BE2C (cell line): ENCODE measurements around the gene PCDH12.
"Not testable (repeated sequence)": the region's sequence is repeated elsewhere in the genome, so short reads cannot be mapped to it uniquely, and the experiment has no call there.

Experiments
- DNase-seq: peaks from one replicate; pipeline ENCODE4 v3.0.0-alpha.2; 2020
- H3K27me3 ChIP-seq: fragments of 250-450 bp; sonication (Bioruptor Pico); 2 replicates; pipeline ENCODE4 v1.5.1; 2020; ENCODE audit warnings: mild to moderate bottlenecking
- H3K36me3 ChIP-seq: fragments of 250-450 bp; sonication (Bioruptor Pico); 2 replicates; pipeline ENCODE4 v1.5.1; 2020; ENCODE audit warnings: mild to moderate bottlenecking
- H3K4me1 ChIP-seq: fragments of 250-450 bp; sonication (Bioruptor Pico); 2 replicates; pipeline ENCODE4 v1.5.1; 2020
- H3K4me3 ChIP-seq: 2 replicates; pipeline ENCODE4 v1.5.1; 2011; ENCODE audit warnings: low read depth, low read length
- H3K9me3 ChIP-seq: fragments of 250-450 bp; sonication (Bioruptor Pico); 2 replicates; pipeline ENCODE4 v1.5.1; 2020
- CTCF ChIP-seq: IDR thresholded peaks from 2 replicates; pipeline ENCODE4 v1.5.1; 2012; ENCODE audit warnings: mild to moderate bottlenecking, low read depth, low read length

Gene PCDH12

GRCh38 chr5:141929398-141930058 is 28.5 kb downstream of the PCDH12 start:
- no peaks in the 10 kb centered on the region for H3K9me3 ChIP-seq
- DNase-seq, result no peak
- H3K4me3 ChIP-seq, result no peak overlapping the region
- TF ChIP-seq CTCF, result no peak
- peaks cover 10% of the 10 kb centered on the region for H3K4me1 ChIP-seq
- H3K27me3 ChIP-seq, result no peaks in the 10 kb centered on the region
- peaks cover 61% of the 10 kb centered on the region for H3K36me3 ChIP-seq

- Histone ChIP-seq H3K36me3 (peaks cover 61% of the 10 kb centered on the region), H3K4me1 (no peaks in the 10 kb centered on the region; the same call in 1 of the 2 replicates), H3K4me3 (no peak overlapping the region), H3K27me3 (no peaks in the 10 kb centered on the region), H3K9me3 (no peaks in the 10 kb centered on the region)
- TF ChIP-seq CTCF, result no peak
- no peak for DNase-seq
Observed at GRCh38 chr5:141928051-141928450, 30.0 kb downstream of the PCDH12 start.

GRCh38 chr5:141926434-141926833 is 31.6 kb downstream of the PCDH12 start:
- DNase-seq, result no peak
- H3K4me3 ChIP-seq, result no peak overlapping the region
- no peaks in the 10 kb centered on the region for H3K4me1 ChIP-seq
- no peak for TF ChIP-seq CTCF
- H3K9me3 ChIP-seq, result no peaks in the 10 kb centered on the region
- H3K36me3 ChIP-seq, result peaks cover 51% of the 10 kb centered on the region
- H3K27me3 ChIP-seq, result no peaks in the 10 kb centered on the region

- H3K27me3 ChIP-seq, result no peaks in the 10 kb centered on the region
- no peaks in the 10 kb centered on the region for H3K4me1 ChIP-seq
- TF ChIP-seq CTCF, result no peak
- peaks cover 30% of the 10 kb centered on the region for H3K36me3 ChIP-seq
- H3K4me3 ChIP-seq, result peak within 1 kb of the TSS; percentile 89
- no peaks in the 10 kb centered on the region for H3K9me3 ChIP-seq
- peak; percentile 96 for DNase-seq
Observed at GRCh38 chr5:141923448-141924313, 34.3 kb downstream of the PCDH12 start, which contains the start of gene DELE1. TSS of gene DELE1 (plus strand) at chr5:141923871. CDS start at chr5:141923942, 71 bp downstream.

GRCh38 chr5:141922827-141923447 is 35.1 kb downstream of the PCDH12 start:
- H3K27me3 ChIP-seq, H3K9me3 ChIP-seq, H3K4me1 ChIP-seq, DNase-seq: not testable (repeated sequence)
- peak overlapping the region; percentile 89 for H3K4me3 ChIP-seq
- peaks cover 22% of the 10 kb centered on the region for H3K36me3 ChIP-seq

GRCh38 chr5:141920771-141921170 is 37.2 kb downstream of the PCDH12 start:
- TF ChIP-seq CTCF, result no peak
- H3K4me1 ChIP-seq, result no peaks in the 10 kb centered on the region
- no peak for DNase-seq

More at GRCh38 chr5:141920771-141921170, 37.2 kb downstream of the PCDH12 start:
- Histone ChIP-seq H3K36me3 (peaks cover 6% of the 10 kb centered on the region; the same call in 1 of the 2 replicates), H3K4me3 (no peak overlapping the region), H3K27me3 (no peaks in the 10 kb centered on the region), H3K9me3 (no peaks in the 10 kb centered on the region)
